ENCODE data around the gene TRIM52. TPM values are rescaled to one million over a fixed set of nuclear protein-coding genes. Genes with fewer than 3 reads are reported as not detected.

Gene TRIM52
- total and polyA plus RNA-seq, 9 of the 15 experiments (the other 6 are each of a cell fraction or from before 2014, with no cell fraction given) = 3.3 to 21.9 (median 13.5) TPM

DNA sequence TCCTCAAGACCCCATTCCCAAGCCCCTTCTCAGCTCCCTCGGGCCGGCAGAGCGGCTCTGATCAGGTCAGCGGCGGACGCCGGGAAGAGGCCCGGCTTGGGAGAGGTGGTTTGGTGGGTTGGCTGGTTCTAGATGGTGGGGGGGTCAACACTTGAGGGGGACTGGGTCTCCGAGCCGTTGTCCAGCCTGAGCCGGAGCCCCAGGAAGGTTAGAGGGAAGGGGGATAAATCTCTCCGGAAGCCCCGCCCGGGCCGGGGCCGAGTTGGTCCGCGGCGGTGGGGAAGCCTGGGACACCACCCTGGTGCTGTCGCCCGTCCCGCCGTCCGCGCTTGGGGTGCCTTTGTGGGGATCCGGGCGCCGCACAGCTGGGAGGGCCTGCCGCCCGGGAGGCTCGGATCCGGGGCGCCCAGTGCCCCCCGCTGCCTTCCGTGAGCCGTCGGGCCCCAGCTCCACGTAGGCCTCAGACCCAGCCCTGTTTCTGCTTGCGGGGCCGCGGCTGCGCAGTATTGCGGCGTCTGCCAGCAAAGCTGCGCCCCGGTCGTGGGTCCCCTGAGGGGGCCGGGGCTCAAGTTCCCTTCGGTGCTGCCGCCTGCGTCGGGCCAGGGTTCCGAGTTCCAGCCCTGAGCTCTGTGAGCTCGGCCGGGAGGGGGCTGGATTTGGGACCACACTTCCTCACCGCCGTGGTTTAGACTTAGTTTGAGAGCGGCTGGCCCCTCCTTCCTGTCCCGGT lies 542 bp upstream of the TRIM52 start (continued):
- 0 out of 2 replicates have a peak, but pooled peaks have one; percentile 10 for TF ChIP-seq GATAD2B (IDR thresholded peaks at IDR 0.05; ENCODE audit: borderline replicate concordance)
- TF ChIP-seq MAZ (CRISPR knock-in tag; conservative IDR thresholded peaks at IDR 0.05 in 1 of 2, IDR thresholded peaks at IDR 0.05 in 1 of 2) = peak; percentile 80 to 90; a peak in 3 of 4 replicates
- TF ChIP-seq HNRNPLL (IDR thresholded peaks at IDR 0.05; ENCODE audit: low read depth, low read length, poor library complexity, severe bottlenecking) = peak; percentile 68
- TF ChIP-seq ZNF3 (CRISPR knock-in tag; IDR thresholded peaks at IDR 0.05) = no peak
- TF ChIP-seq XRCC5 (IDR thresholded peaks at IDR 0.05; ENCODE audit: low read depth, low read length) = no peak
- no peak for TF ChIP-seq HIVEP1 (CRISPR knock-in tag; IDR thresholded peaks at IDR 0.05)
- TF ChIP-seq CBX5 (IDR thresholded peaks at IDR 0.05; ENCODE audit: borderline replicate concordance, low read depth) = no peak
- no peak for TF ChIP-seq ZNF212 (CRISPR knock-in tag; IDR thresholded peaks at IDR 0.05)
- TF ChIP-seq PCBP2 (IDR thresholded peaks at IDR 0.05; ENCODE audit: low read depth, low read length, poor library complexity, severe bottlenecking) = no peak
- TF ChIP-seq ZNF274 (IDR thresholded peaks at IDR 0.05; ENCODE audit: borderline replicate concordance, low read depth, low read length) = no peak
- TF ChIP-seq PML (IDR thresholded peaks at IDR 0.05; ENCODE audit: low read length) = no peak; the same call in 1 of the 2 replicates
- TF ChIP-seq, protein P1, sequence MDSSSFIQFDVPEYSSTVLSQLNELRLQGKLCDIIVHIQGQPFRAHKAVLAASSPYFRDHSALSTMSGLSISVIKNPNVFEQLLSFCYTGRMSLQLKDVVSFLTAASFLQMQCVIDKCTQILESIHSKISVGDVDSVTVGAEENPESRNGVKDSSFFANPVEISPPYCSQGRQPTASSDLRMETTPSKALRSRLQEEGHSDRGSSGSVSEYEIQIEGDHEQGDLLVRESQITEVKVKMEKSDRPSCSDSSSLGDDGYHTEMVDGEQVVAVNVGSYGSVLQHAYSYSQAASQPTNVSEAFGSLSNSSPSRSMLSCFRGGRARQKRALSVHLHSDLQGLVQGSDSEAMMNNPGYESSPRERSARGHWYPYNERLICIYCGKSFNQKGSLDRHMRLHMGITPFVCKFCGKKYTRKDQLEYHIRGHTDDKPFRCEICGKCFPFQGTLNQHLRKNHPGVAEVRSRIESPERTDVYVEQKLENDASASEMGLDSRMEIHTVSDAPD (CRISPR knock-in tag; IDR thresholded peaks at IDR 0.05) = no peak
- no peak for TF ChIP-seq PHTF2 (CRISPR knock-in tag; IDR thresholded peaks at IDR 0.05)
- TF ChIP-seq SIX5 (IDR thresholded peaks at IDR 0.05; ENCODE audit: borderline replicate concordance in 1 of 2, insufficient read depth in 1 of 2, low read depth in 1 of 2, low read length in 2 of 2) = no peak
- no peak for TF ChIP-seq CC2D1A (IDR thresholded peaks at IDR 0.05)
- TF ChIP-seq SMAD2 (IDR thresholded peaks at IDR 0.05; ENCODE audit: low read depth, low read length) = no peak
- TF ChIP-seq ZNF23 (CRISPR knock-in tag; IDR thresholded peaks at IDR 0.05) = no peak
- TF ChIP-seq, protein P2, sequence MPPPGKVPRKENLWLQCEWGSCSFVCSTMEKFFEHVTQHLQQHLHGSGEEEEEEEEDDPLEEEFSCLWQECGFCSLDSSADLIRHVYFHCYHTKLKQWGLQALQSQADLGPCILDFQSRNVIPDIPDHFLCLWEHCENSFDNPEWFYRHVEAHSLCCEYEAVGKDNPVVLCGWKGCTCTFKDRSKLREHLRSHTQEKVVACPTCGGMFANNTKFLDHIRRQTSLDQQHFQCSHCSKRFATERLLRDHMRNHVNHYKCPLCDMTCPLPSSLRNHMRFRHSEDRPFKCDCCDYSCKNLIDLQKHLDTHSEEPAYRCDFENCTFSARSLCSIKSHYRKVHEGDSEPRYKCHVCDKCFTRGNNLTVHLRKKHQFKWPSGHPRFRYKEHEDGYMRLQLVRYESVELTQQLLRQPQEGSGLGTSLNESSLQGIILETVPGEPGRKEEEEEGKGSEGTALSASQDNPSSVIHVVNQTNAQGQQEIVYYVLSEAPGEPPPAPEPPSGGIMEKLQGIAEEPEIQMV (tag; conservative IDR thresholded peaks at IDR 0.05; ENCODE audit: low read depth) = no peak
- TF ChIP-seq, protein P3, sequence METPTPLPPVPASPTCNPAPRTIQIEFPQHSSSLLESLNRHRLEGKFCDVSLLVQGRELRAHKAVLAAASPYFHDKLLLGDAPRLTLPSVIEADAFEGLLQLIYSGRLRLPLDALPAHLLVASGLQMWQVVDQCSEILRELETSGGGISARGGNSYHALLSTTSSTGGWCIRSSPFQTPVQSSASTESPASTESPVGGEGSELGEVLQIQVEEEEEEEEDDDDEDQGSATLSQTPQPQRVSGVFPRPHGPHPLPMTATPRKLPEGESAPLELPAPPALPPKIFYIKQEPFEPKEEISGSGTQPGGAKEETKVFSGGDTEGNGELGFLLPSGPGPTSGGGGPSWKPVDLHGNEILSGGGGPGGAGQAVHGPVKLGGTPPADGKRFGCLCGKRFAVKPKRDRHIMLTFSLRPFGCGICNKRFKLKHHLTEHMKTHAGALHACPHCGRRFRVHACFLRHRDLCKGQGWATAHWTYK (CRISPR knock-in tag; IDR thresholded peaks at IDR 0.05) = peak; percentile 84
- no peak for TF ChIP-seq ETV6 (IDR thresholded peaks at IDR 0.05; ENCODE audit: borderline replicate concordance in 1 of 2, low read depth in 2 of 2, low read length in 1 of 2)
- TF ChIP-seq ETV6 (CRISPR knock-in tag; IDR thresholded peaks at IDR 0.05; ENCODE audit: borderline replicate concordance) = 0 out of 2 replicates have a peak, but pooled peaks have one; percentile 48
- no peak for TF ChIP-seq MED1 (CRISPR knock-in tag; IDR thresholded peaks at IDR 0.05; ENCODE audit: borderline replicate concordance)
- peak; percentile 11; the same call in 1 of the 2 replicates for TF ChIP-seq STAG1 (CRISPR knock-in tag; IDR thresholded peaks at IDR 0.05; ENCODE audit: borderline replicate concordance)
- TF ChIP-seq CCAR2 (IDR thresholded peaks at IDR 0.05; ENCODE audit: low read depth, low read length) = no peak
